ENCODE measurements around the gene MORC4.
"Not testable (repeated sequence)": the region's sequence is repeated elsewhere in the genome, so short reads cannot be mapped to it uniquely, and the experiment has no call there.

MORC4 gene

GRCh38 chrX:107000013-107000515 lies at the start of gene MORC4:
Gene MORC4, minus strand, starts transcription at chrX:107000212. Its CDS starts 243 bp downstream, at chrX:106999969.
- DNase-seq (ENCODE audit: low read depth) = peak; percentile 63

GRCh38 chrX:107047622-107048021 lies 47.6 kb upstream of the MORC4 start:
- no peak for DNase-seq (ENCODE audit: low read depth)

- no peak for DNase-seq (ENCODE audit: low read depth)
Measured at GRCh38 chrX:107029752-107030151, 29.7 kb upstream of the MORC4 start.

- peak; percentile 7 for DNase-seq (ENCODE audit: low read depth)
Measured at GRCh38 chrX:107025545-107025944, 25.5 kb upstream of the MORC4 start.

- DNase-seq (ENCODE audit: low read depth) = peak; percentile 74
Measured at GRCh38 chrX:107014936-107015335, 14.9 kb upstream of the MORC4 start.

GRCh38 chrX:107008034-107008433 lies 8.0 kb upstream of the MORC4 start:
- no peak for DNase-seq (ENCODE audit: low read depth)

- peak; percentile 39 for DNase-seq (ENCODE audit: low read depth)
Measured at GRCh38 chrX:106999002-106999975, 723 bp downstream of the MORC4 start.

GRCh38 chrX:106997611-106998010 lies 2.4 kb downstream of the MORC4 start:
- no peak for DNase-seq (ENCODE audit: low read depth)

- no peak for DNase-seq (ENCODE audit: low read depth)
Measured at GRCh38 chrX:106995678-106996077, 4.3 kb downstream of the MORC4 start.

- DNase-seq (ENCODE audit: low read depth) = no peak
Measured at GRCh38 chrX:106987488-106987887, 12.5 kb downstream of the MORC4 start.

GRCh38 chrX:106980952-106981626 lies 18.9 kb downstream of the MORC4 start:
- DNase-seq (ENCODE audit: low read depth) = no peak

- DNase-seq (ENCODE audit: low read depth) = no peak
Measured at GRCh38 chrX:106976416-106976815, 23.6 kb downstream of the MORC4 start.

GRCh38 chrX:106973433-106974149 lies 26.4 kb downstream of the MORC4 start:
- DNase-seq (ENCODE audit: low read depth) = no peak

- DNase-seq (ENCODE audit: low read depth) = no peak
Measured at GRCh38 chrX:106972896-106973295, 27.1 kb downstream of the MORC4 start.

GRCh38 chrX:106966547-106966946 lies 33.5 kb downstream of the MORC4 start:
- DNase-seq (ENCODE audit: low read depth) = not testable (repeated sequence)

GRCh38 chrX:106964290-106964689 lies 35.7 kb downstream of the MORC4 start:
- no peak for DNase-seq (ENCODE audit: low read depth)

GRCh38 chrX:106963111-106963510 lies 36.9 kb downstream of the MORC4 start:
- no peak for DNase-seq (ENCODE audit: low read depth)

- no peak for DNase-seq (ENCODE audit: low read depth)
Measured at GRCh38 chrX:106959901-106960300, 40.1 kb downstream of the MORC4 start.

- no peak for DNase-seq (ENCODE audit: low read depth)
Measured at GRCh38 chrX:106957856-106958255, 42.2 kb downstream of the MORC4 start.

- DNase-seq (ENCODE audit: low read depth) = no peak
Measured at GRCh38 chrX:106955004-106955772, 44.8 kb downstream of the MORC4 start.

- no peak for DNase-seq (ENCODE audit: low read depth)
Measured at GRCh38 chrX:106954041-106954440, 46.0 kb downstream of the MORC4 start.
